PC-3 (cell line): ENCODE measurements around the gene COL5A2. TPM values are rescaled to one million over a fixed set of nuclear protein-coding genes. Genes with fewer than 3 reads are reported as not detected.

Experiments
- ATAC-seq: fragments of 200-7000 bp; cut with Tn5 transposase; 2 replicates; pipeline ENCODE4 v1.9.1; 2020; ENCODE audit warnings: mild to moderate bottlenecking, moderate library complexity
- BruUV-seq: library from RNA; stranded (reverse); fragments of 400-500 nt; replicated peaks from 2 replicates; lab custom pipeline; 2021; lab: Mats Ljungman, UMichigan
- CTCF ChIA-PET: fragments of 300-600 bp; sonication (Branson Sonifier 250); formaldehyde crosslinking; loops from one replicate; lab custom pipeline; 2022; ENCODE audit warnings: antibody characterized with exemption; lab: Charles Lee
- POLR2A ChIA-PET: fragments of 300-600 bp; sonication (Branson Sonifier 250); formaldehyde crosslinking; loops from one replicate; lab custom pipeline; 2022; ENCODE audit warnings: antibody characterized with exemption; ENCODE audit not compliant: unreplicated experiment; lab: Charles Lee
- DNase-seq: peaks from one replicate; pipeline ENCODE4 v3.0.0-alpha.2; 2015
- H2AFZ ChIP-seq: fragments of 300-600 bp; sonication (generic); 2 replicates; pipeline ENCODE4 v1.6.0; 2016; ENCODE audit warnings: antibody characterized with exemption, low read length
- H3F3A ChIP-seq: fragments of 300-600 bp; sonication (generic); one replicate; pipeline ENCODE4 v1.6.0; 2017; ENCODE audit warnings: antibody characterized with exemption, low read length, control low read depth, mild to moderate bottlenecking; ENCODE audit not compliant: unreplicated experiment
- H3K27ac ChIP-seq: fragments of 300-600 bp; sonication (generic); 2 replicates; pipeline ENCODE4 v1.5.1; 2016; ENCODE audit warnings: mild to moderate bottlenecking, low read length
- H3K27me3 ChIP-seq: fragments of 300-600 bp; sonication (generic); 2 replicates; pipeline ENCODE4 v1.6.1; 2016; ENCODE audit warnings: low read length, mixed read lengths
- H3K36me3 ChIP-seq: fragments of 300-600 bp; sonication (generic); 2 replicates; pipeline ENCODE4 v1.6.1; 2016; ENCODE audit warnings: low read depth, mixed run types, low read length, mixed read lengths
- H3K4me1 ChIP-seq: fragments of 300-600 bp; sonication (generic); 2 replicates; pipeline ENCODE4 v1.5.1; 2016; ENCODE audit warnings: low read length; ENCODE audit not compliant: insufficient read depth
- H3K4me2 ChIP-seq: fragments of 300-600 bp; sonication (generic); 2 replicates; pipeline ENCODE4 v1.6.0; 2016; ENCODE audit warnings: low read length
- H3K4me3 ChIP-seq: fragments of 300-600 bp; sonication (generic); 2 replicates; pipeline ENCODE4 v1.5.1; 2016; ENCODE audit warnings: mild to moderate bottlenecking, low read length, mixed read lengths
- H3K79me2 ChIP-seq: fragments of 300-600 bp; sonication (generic); 2 replicates; pipeline ENCODE4 v1.6.1; 2017; ENCODE audit warnings: low read length, mixed read lengths
- H3K9ac ChIP-seq: fragments of 300-600 bp; sonication (generic); 2 replicates; pipeline ENCODE4 v1.6.0; 2016; ENCODE audit warnings: mild to moderate bottlenecking, low read length
- H3K9me2 ChIP-seq: fragments of 300-600 bp; sonication (generic); replicated peaks from 2 replicates; pipeline ENCODE4 v1.6.1; 2016; ENCODE audit warnings: mixed run types, low read length, mixed read lengths
- H3K9me3 ChIP-seq: fragments of 300-600 bp; sonication (generic); 2 replicates; pipeline ENCODE4 v1.6.1; 2016; ENCODE audit warnings: low read length, mixed read lengths
- H4K20me1 ChIP-seq: fragments of 300-600 bp; sonication (generic); 2 replicates; pipeline ENCODE4 v1.6.1; 2016; ENCODE audit warnings: low read length, mixed read lengths
- CTCF ChIP-seq: fragments of 300-600 bp; sonication (generic); conservative IDR thresholded peaks from 2 replicates; pipeline ENCODE4 v1.5.1; 2017; ENCODE audit warnings: antibody characterized with exemption, low read depth, mild to moderate bottlenecking, low read length
- EZH2 ChIP-seq: fragments of 300-600 bp; sonication (generic); IDR thresholded peaks from one replicate; pipeline ENCODE4 v1.6.1; 2017; ENCODE audit warnings: antibody characterized with exemption, mild to moderate bottlenecking, low read length; ENCODE audit not compliant: unreplicated experiment
- EZH2phosphoT487 ChIP-seq: fragments of 300-600 bp; sonication (generic); IDR thresholded peaks from 2 replicates; pipeline ENCODE4 v1.6.1; 2018; ENCODE audit warnings: mild to moderate bottlenecking, antibody characterized with exemption, low read length, borderline replicate concordance
- intact Hi-C: fragments of 100-400 bp; cut with micrococcal nuclease; formaldehyde crosslinking; loops from 2 replicates; pipeline ENCODE4 v1.9.0; 2023
- total RNA-seq: library from RNA; depleted of rRNA; stranded (reverse); fragments of >200 nt; gene quantifications from 2 replicates; pipeline ENCODE4 v1.2.3, GENCODE V29; 2014

Gene COL5A2
- total RNA-seq, 1 experiment from 2014 or later, result 56.2 TPM

- no peak overlapping the region for H3K4me2 ChIP-seq
- intact Hi-C loops, result no loop called here
- no TSS peak for BruUV-seq
- no peak overlapping the region for H3K27ac ChIP-seq
- TF ChIP-seq EZH2phosphoT487 (no peak), EZH2 (no peak), CTCF (no peak)
- ChIA-PET POLR2A (no interaction called here), CTCF (no interaction called here)
- H3K9me3 ChIP-seq, result no peaks in the 10 kb centered on the region
- no peaks in the 10 kb centered on the region for H3K9me2 ChIP-seq
- no peaks in the 10 kb centered on the region for H4K20me1 ChIP-seq
- H3K79me2 ChIP-seq, result peaks cover 5% of the 10 kb centered on the region; the same call in 1 of the 2 replicates
- H3K9ac ChIP-seq, result no peak overlapping the region
- no peak for DNase-seq
- peaks cover 12% of the 10 kb centered on the region for H3K4me1 ChIP-seq
- H3F3A ChIP-seq, result no peaks in the 10 kb centered on the region
- H2AFZ ChIP-seq, result no peak overlapping the region
- H3K4me3 ChIP-seq, result no peak overlapping the region
- no peak for ATAC-seq
- H3K27me3 ChIP-seq, result no peaks in the 10 kb centered on the region
- no peaks in the 10 kb centered on the region for H3K36me3 ChIP-seq
Observed at GRCh38 chr2:189134485-189134884, 45.1 kb downstream of the COL5A2 start.

- no peak overlapping the region for H3K4me3 ChIP-seq
- no peaks in the 10 kb centered on the region for H3F3A ChIP-seq
- H4K20me1 ChIP-seq, result no peaks in the 10 kb centered on the region
- H3K9me3 ChIP-seq, result no peaks in the 10 kb centered on the region
- H3K27ac ChIP-seq, result no peak overlapping the region
- H3K36me3 ChIP-seq, result no peaks in the 10 kb centered on the region; the same call in 1 of the 2 replicates
- ATAC-seq (no peak), DNase-seq (no peak)
- peaks cover 17% of the 10 kb centered on the region; the same call in 1 of the 2 replicates for H3K79me2 ChIP-seq
- intact Hi-C loops, result no loop called here
- H2AFZ ChIP-seq, result no peak overlapping the region
- POLR2A ChIA-PET, result no interaction called here
- CTCF ChIA-PET, result no interaction called here
- peaks cover 34% of the 10 kb centered on the region for H3K4me1 ChIP-seq
- BruUV-seq, result no TSS peak
- no peaks in the 10 kb centered on the region for H3K27me3 ChIP-seq
- H3K4me2 ChIP-seq, result no peak overlapping the region
- TF ChIP-seq CTCF (no peak), EZH2phosphoT487 (no peak), EZH2 (no peak)
- no peak overlapping the region for H3K9ac ChIP-seq
- no peaks in the 10 kb centered on the region for H3K9me2 ChIP-seq
Observed at GRCh38 chr2:189131991-189132390, 47.6 kb downstream of the COL5A2 start.

- H3K9ac ChIP-seq, result peak overlapping the region; percentile 53
- H3K27ac ChIP-seq, result peak overlapping the region; percentile 87
- BruUV-seq, result no TSS peak
- peak overlapping the region; percentile 15 for H3K4me2 ChIP-seq
- DNase-seq (peak; percentile 69), ATAC-seq (peak; percentile 49)
- H3K79me2 ChIP-seq, result peaks cover 21% of the 10 kb centered on the region
- no peaks in the 10 kb centered on the region; the same call in 1 of the 2 replicates for H3K36me3 ChIP-seq
- no peaks in the 10 kb centered on the region for H3F3A ChIP-seq
- CTCF ChIA-PET, result no interaction called here
- TF ChIP-seq EZH2 (no peak), CTCF (no peak), EZH2phosphoT487 (no peak)
- no peaks in the 10 kb centered on the region for H3K9me3 ChIP-seq
- no peaks in the 10 kb centered on the region for H3K9me2 ChIP-seq
- H3K4me1 ChIP-seq, result peaks cover 46% of the 10 kb centered on the region
- no peak overlapping the region for H3K4me3 ChIP-seq
- H3K27me3 ChIP-seq, result no peaks in the 10 kb centered on the region
- H4K20me1 ChIP-seq, result no peaks in the 10 kb centered on the region
- POLR2A ChIA-PET, result interaction anchor here (0.7 kb wide), 1 partner anchor 62 kb away, joined by 6 read pairs; no protein-coding TSS in a partner anchor
- H2AFZ ChIP-seq, result 0 out of 2 replicates have a peak overlapping the region, but pooled peaks have one; percentile 8
- intact Hi-C loops, result loop anchor here (5.0 kb wide), 1 partner anchor 32 kb away; no protein-coding TSS in a partner anchor
Observed at GRCh38 chr2:189129971-189130370, 49.6 kb downstream of the COL5A2 start.
